Testis (tissue), 2 donors: ENCODE results near the gene SLC16A7.

Experiments
- POLR2A ChIP-seq: fragments of 450-650 bp; IDR thresholded peaks from one replicate; pipeline ENCODE4 v1.6.1; 2017; ENCODE audit warnings: antibody characterized with exemption, mild to moderate bottlenecking, moderate library complexity
- TF ChIP-seq, protein P1 (sequence below), 3 experiments: fragments of 450-650 bp in 2 of 3; fragments of 200-600 bp in 1 of 3; sonication (generic) in 1 of 3; IDR thresholded peaks; one replicate each; pipeline ENCODE4 v1.5.1; 2016 to 2019; ENCODE audit warnings: antibody characterized with exemption in 3 of 3, mild to moderate bottlenecking in 2 of 3, moderate library complexity in 1 of 3

- no peak for TF ChIP-seq POLR2A
- TF ChIP-seq, protein P1, sequence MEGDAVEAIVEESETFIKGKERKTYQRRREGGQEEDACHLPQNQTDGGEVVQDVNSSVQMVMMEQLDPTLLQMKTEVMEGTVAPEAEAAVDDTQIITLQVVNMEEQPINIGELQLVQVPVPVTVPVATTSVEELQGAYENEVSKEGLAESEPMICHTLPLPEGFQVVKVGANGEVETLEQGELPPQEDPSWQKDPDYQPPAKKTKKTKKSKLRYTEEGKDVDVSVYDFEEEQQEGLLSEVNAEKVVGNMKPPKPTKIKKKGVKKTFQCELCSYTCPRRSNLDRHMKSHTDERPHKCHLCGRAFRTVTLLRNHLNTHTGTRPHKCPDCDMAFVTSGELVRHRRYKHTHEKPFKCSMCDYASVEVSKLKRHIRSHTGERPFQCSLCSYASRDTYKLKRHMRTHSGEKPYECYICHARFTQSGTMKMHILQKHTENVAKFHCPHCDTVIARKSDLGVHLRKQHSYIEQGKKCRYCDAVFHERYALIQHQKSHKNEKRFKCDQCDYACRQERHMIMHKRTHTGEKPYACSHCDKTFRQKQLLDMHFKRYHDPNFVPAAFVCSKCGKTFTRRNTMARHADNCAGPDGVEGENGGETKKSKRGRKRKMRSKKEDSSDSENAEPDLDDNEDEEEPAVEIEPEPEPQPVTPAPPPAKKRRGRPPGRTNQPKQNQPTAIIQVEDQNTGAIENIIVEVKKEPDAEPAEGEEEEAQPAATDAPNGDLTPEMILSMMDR (IDR thresholded peaks at IDR 0.05): no peak
These were observed 23.8 kb downstream of the SLC16A7 start for GRCh38 chr12:59619461-59620240.
